WTC11 (cell line): ENCODE results near the gene ADAM33. TPM values are rescaled to one million over a fixed set of nuclear protein-coding genes. Genes with fewer than 3 reads are reported as not detected.

ENCODE experiments used
- ATAC-seq: fragments of 200-7000 bp; cut with Tn5 transposase; 2 replicates; pipeline ENCODE4 v1.10.0; 2021; ENCODE audit warnings: mild to moderate bottlenecking, moderate library complexity
- CTCF ChIA-PET: fragments of 300-600 bp; sonication (Branson Sonifier 250); formaldehyde crosslinking; loops from one replicate; lab custom pipeline; 2021; ENCODE audit warnings: antibody characterized with exemption; lab: Charles Lee
- POLR2A ChIA-PET: fragments of 350-600 bp; sonication (Branson Sonifier 250); formaldehyde crosslinking; loops from one replicate; lab custom pipeline; 2021; ENCODE audit warnings: antibody characterized with exemption; lab: Charles Lee
- DNase-seq: peaks from one replicate; pipeline ENCODE4 v3.0.0; 2021; ENCODE audit warnings: low spot score
- H3K27ac Mint-ChIP-seq: 2 replicates; pipeline ENCODE4 v1.8.0; 2021; ENCODE audit warnings: mixed read lengths
- H3K27me3 Mint-ChIP-seq: 2 replicates; pipeline ENCODE4 v1.8.0; 2021; ENCODE audit warnings: low read depth, mild to moderate bottlenecking, moderate library complexity, mixed read lengths
- H3K36me3 Mint-ChIP-seq: 2 replicates; pipeline ENCODE4 v1.8.0; 2021; ENCODE audit warnings: mixed read lengths
- H3K4me1 Mint-ChIP-seq: 2 replicates; pipeline ENCODE4 v1.8.0; 2022; ENCODE audit warnings: mixed read lengths
- H3K4me3 Mint-ChIP-seq: 2 replicates; pipeline ENCODE4 v1.8.0; 2021; ENCODE audit warnings: mild to moderate bottlenecking, moderate library complexity, mixed read lengths
- H3K9me3 Mint-ChIP-seq: 2 replicates; pipeline ENCODE4 v1.8.0; 2021; ENCODE audit warnings: mixed read lengths
- AFF4 ChIP-seq: sonication (generic); formaldehyde crosslinking; IDR thresholded peaks from 2 replicates; pipeline ENCODE4 v1.8.1; 2023; ENCODE audit warnings: mild to moderate bottlenecking, missing genetic modification reagents, borderline replicate concordance
- ATF2 ChIP-seq: sonication (generic); formaldehyde crosslinking; IDR thresholded peaks from 2 replicates; pipeline ENCODE4 v1.8.1; 2022; ENCODE audit warnings: low read depth, missing genetic modification reagents, borderline replicate concordance
- E2F4 ChIP-seq: sonication (generic); formaldehyde crosslinking; IDR thresholded peaks from 2 replicates; pipeline ENCODE4 v1.8.1; 2022; ENCODE audit warnings: low read depth, mild to moderate bottlenecking, moderate library complexity, missing genetic modification reagents, borderline replicate concordance
- E2F5 ChIP-seq: sonication (generic); formaldehyde crosslinking; IDR thresholded peaks from 2 replicates; pipeline ENCODE4 v1.8.1; 2022; ENCODE audit warnings: mild to moderate bottlenecking, moderate library complexity, missing genetic modification reagents
- ELF4 ChIP-seq: sonication (generic); formaldehyde crosslinking; IDR thresholded peaks from 2 replicates; pipeline ENCODE4 v1.8.1; 2022; ENCODE audit warnings: low read depth, mild to moderate bottlenecking, moderate library complexity, missing genetic modification reagents
- FOXP4 ChIP-seq: sonication (generic); formaldehyde crosslinking; IDR thresholded peaks from 2 replicates; pipeline ENCODE4 v1.8.0; 2022; ENCODE audit warnings: mild to moderate bottlenecking, missing genetic modification reagents
- HMGXB4 ChIP-seq: sonication (generic); formaldehyde crosslinking; IDR thresholded peaks from 2 replicates; pipeline ENCODE4 v1.8.1; 2023; ENCODE audit warnings: mild to moderate bottlenecking, moderate library complexity, missing genetic modification reagents
- JUN ChIP-seq: sonication (generic); formaldehyde crosslinking; IDR thresholded peaks from 2 replicates; pipeline ENCODE4 v1.8.0; 2023; ENCODE audit warnings: mild to moderate bottlenecking, missing genetic modification reagents
- MYBL2 ChIP-seq: sonication (generic); formaldehyde crosslinking; IDR thresholded peaks from 2 replicates; pipeline ENCODE4 v1.8.1; 2023; ENCODE audit warnings: mild to moderate bottlenecking, moderate library complexity, missing genetic modification reagents
- NFATC4 ChIP-seq: fragments of 250-450 bp; sonication (Bioruptor Pico); IDR thresholded peaks from 2 replicates; pipeline ENCODE4 v1.9.0; 2021; ENCODE audit warnings: mild to moderate bottlenecking
- PREB ChIP-seq: sonication (generic); formaldehyde crosslinking; IDR thresholded peaks from 2 replicates; pipeline ENCODE4 v1.8.1; 2022; ENCODE audit warnings: mild to moderate bottlenecking, missing genetic modification reagents, moderate library complexity, borderline replicate concordance
- SMAD4 ChIP-seq: sonication (generic); formaldehyde crosslinking; IDR thresholded peaks from 2 replicates; pipeline ENCODE4 v1.8.0; 2022; ENCODE audit warnings: mild to moderate bottlenecking, missing genetic modification reagents
- SP1 ChIP-seq: sonication (generic); formaldehyde crosslinking; conservative IDR thresholded peaks from 2 replicates; pipeline ENCODE4 v1.8.1; 2022; ENCODE audit warnings: missing genetic modification reagents
- TEAD1 ChIP-seq: sonication (generic); formaldehyde crosslinking; IDR thresholded peaks from 2 replicates; pipeline ENCODE4 v1.8.0; 2022; ENCODE audit warnings: mild to moderate bottlenecking, missing genetic modification reagents
- USF1 ChIP-seq: sonication (generic); formaldehyde crosslinking; IDR thresholded peaks from 2 replicates; pipeline ENCODE4 v1.8.0; 2022; ENCODE audit warnings: mild to moderate bottlenecking, missing genetic modification reagents
- ZNF121 ChIP-seq: sonication (generic); formaldehyde crosslinking; IDR thresholded peaks from 2 replicates; pipeline ENCODE4 v1.8.0; 2023; ENCODE audit warnings: missing genetic modification reagents
- ZNF219 ChIP-seq: sonication (generic); formaldehyde crosslinking; IDR thresholded peaks from 2 replicates; pipeline ENCODE4 v1.8.0; 2023; ENCODE audit warnings: missing genetic modification reagents, mild to moderate bottlenecking, borderline replicate concordance
- ZNF416 ChIP-seq: fragments of 250-450 bp; sonication (Bioruptor Pico); IDR thresholded peaks from 2 replicates; pipeline ENCODE4 v1.9.0; 2021; ENCODE audit warnings: mild to moderate bottlenecking, inconsistent platforms
- total RNA-seq: library from RNA; stranded (reverse); gene quantifications from 3 replicates; pipeline ENCODE4 v1.2.3, GENCODE V29; 2021

ADAM33 gene
- total RNA-seq, 1 experiment from 2014 or later = 5.3 TPM

- no peak for TF ChIP-seq ATF2 (CRISPR knock-in tag)
- TF ChIP-seq USF1 (CRISPR knock-in tag) = no peak
- TF ChIP-seq MYBL2 = no peak
- no peak for TF ChIP-seq ELF4
- TF ChIP-seq NFATC4 (CRISPR knock-in tag) = no peak
- TF ChIP-seq E2F5 (CRISPR knock-in tag) = no peak
These were observed 46.5 kb upstream of the ADAM33 start (continued) for GRCh38 chr20:3728354-3728753.

- ATAC-seq = no peak
- no peak for DNase-seq
- TF ChIP-seq ZNF416 (CRISPR knock-in tag) (no peak), SMAD4 (CRISPR knock-in tag) (no peak), PREB (CRISPR knock-in tag) (no peak), FOXP4 (CRISPR knock-in tag) (no peak), ZNF219 (CRISPR knock-in tag) (no peak), TEAD1 (CRISPR knock-in tag) (no peak)
- TF ChIP-seq, all 79 proteins: peak for 0
- Mint-ChIP-seq H3K4me3 (no peak overlapping the region), H3K27me3 (peaks cover 38% of the 10 kb centered on the region), H3K36me3 (no peaks in the 10 kb centered on the region), H3K9me3 (no peaks in the 10 kb centered on the region), H3K4me1 (peaks cover 16% of the 10 kb centered on the region), H3K27ac (no peak overlapping the region)
- ChIA-PET CTCF (interaction anchor here (0.6 to 2.1 kb wide), 11 partner anchors 8 to 358 kb away, joined by 3 to 10 read pairs (median 4); partner anchors contain the start of gene ADISSP), POLR2A (interaction anchor here (1.1 kb wide), 1 partner anchor 22 kb away, joined by 4 read pairs; no protein-coding TSS in a partner anchor)
These were observed 45.7 kb upstream of the ADAM33 start for GRCh38 chr20:3727401-3728021.

- POLR2A ChIA-PET = interaction anchor here (0.6 to 1.2 kb wide), 2 partner anchors 21 to 30 kb away, joined by 3 read pairs; no protein-coding TSS in a partner anchor
- TF ChIP-seq SP1 (CRISPR knock-in tag) (no peak), E2F4 (CRISPR knock-in tag) (no peak), HMGXB4 (CRISPR knock-in tag) (no peak), JUN (no peak), ZNF121 (CRISPR knock-in tag) (no peak), AFF4 (CRISPR knock-in tag) (no peak), ZNF219 (CRISPR knock-in tag) (no peak)
These were observed 42.5 kb upstream of the ADAM33 start for GRCh38 chr20:3724356-3724755.

More at GRCh38 chr20:3724356-3724755, 42.5 kb upstream of the ADAM33 start:
- ATAC-seq = no peak
- peaks cover 4% of the 10 kb centered on the region; the same call in 1 of the 2 replicates for H3K9me3 Mint-ChIP-seq
- CTCF ChIA-PET = interaction anchor here (1.2 to 3.5 kb wide), 2 partner anchors 14 to 16 kb away, joined by 3 to 13 read pairs; no protein-coding TSS in a partner anchor
- peaks cover 18% of the 10 kb centered on the region for H3K27me3 Mint-ChIP-seq
- no peak overlapping the region for H3K27ac Mint-ChIP-seq
- H3K4me1 Mint-ChIP-seq = peaks cover 15% of the 10 kb centered on the region
- DNase-seq = no peak
- no peak overlapping the region for H3K4me3 Mint-ChIP-seq
- H3K36me3 Mint-ChIP-seq = no peaks in the 10 kb centered on the region
